Heart left ventricle (tissue), 16 donors: Measurements from ENCODE around the gene PNN. TPM values are rescaled to one million over a fixed set of nuclear protein-coding genes. Genes with fewer than 3 reads are reported as not detected.

Experiments used
- ATAC-seq, 4 donors: fragments of 200-7000 bp; cut with Tn5 transposase; one replicate each; pipeline ENCODE4 v1.9.1; 2020 to 2022; ENCODE audit warnings: moderate library complexity in 4 of 4, mild to moderate bottlenecking in 3 of 4, moderate number of reproducible peaks in 1 of 4
- DNase-seq, 5 donors: peaks; one replicate each; pipeline ENCODE4 v3.0.0-alpha.2; 2020
- H3K27ac ChIP-seq, 12 donors: fragments of 200-600 bp; sonication (generic) in 4 of 12; one replicate each; pipeline versions ENCODE4 v1.5.0 to v1.8.0; 2016 to 2022; ENCODE audit warnings: mild to moderate bottlenecking in 2 of 12
- H3K27me3 ChIP-seq, 9 donors: fragments of 200-600 bp; sonication (generic) in 2 of 9; one replicate each; pipeline versions ENCODE4 v1.5.1 to v1.8.0; 2016 to 2022; ENCODE audit warnings: mild to moderate bottlenecking in 3 of 9
- H3K36me3 ChIP-seq, 9 donors: fragments of 200-600 bp; sonication (generic) in 2 of 9; one replicate each; pipeline versions ENCODE4 v1.5.0 to v1.8.0; 2018 to 2022; ENCODE audit warnings: mild to moderate bottlenecking in 2 of 9
- H3K4me1 ChIP-seq, 12 donors: fragments of 200-600 bp; sonication (generic) in 4 of 12; one replicate each; pipeline versions ENCODE4 v1.5.0 to v1.8.0; 2016 to 2022; ENCODE audit warnings: mild to moderate bottlenecking in 3 of 12
- H3K4me3 ChIP-seq, 12 donors: fragments of 200-600 bp; sonication (generic) in 4 of 12; one replicate each; pipeline versions ENCODE4 v1.5.0 to v1.8.0; 2017 to 2022; ENCODE audit warnings: mild to moderate bottlenecking in 9 of 12, moderate library complexity in 4 of 12
- H3K9me3 ChIP-seq, 12 donors: fragments of 200-600 bp; sonication (generic) in 4 of 12; one replicate each; pipeline versions ENCODE4 v1.5.0 to v1.8.0; 2016 to 2022; ENCODE audit warnings: mild to moderate bottlenecking in 1 of 12
- POLR2A ChIP-seq, 2 donors: fragments of 450-650 bp; IDR thresholded peaks; one replicate each; pipeline ENCODE4 v1.6.1; 2017; ENCODE audit warnings: antibody characterized with exemption in 2 of 2, mild to moderate bottlenecking in 2 of 2, moderate library complexity in 2 of 2
- WGBS, 4 donors: extraction: QIAGEN DNeasy Blood & Tissue Kit in 2 of 4; methylation state at CpG; one replicate each; pipeline versions ENCODE4 v1.1.5 to v1.1.7; 2013 to 2018; 5-methylcytosine and 5-hydroxymethylcytosine counted together
- intact Hi-C, 10 donors: fragments of 100-400 bp; cut with DNase I; formaldehyde crosslinking; loops; one replicate each; pipeline versions ENCODE4 v1.11.1 to v1.14.2; 2022
- polyA plus RNA-seq, 2 donors: library from polyadenylated mRNA; stranded (reverse); fragments of 200-250 nt; gene quantifications; one replicate each; pipeline ENCODE4 v1.2.3, GENCODE V29; 2013
- total RNA-seq, 9 donors: library from RNA; depleted of rRNA in 2 of 9; stranded (reverse); fragments of >200 nt in 2 of 9; fragmentation: NEBNext Ultra II Directional in 3 of 9; extraction: Animal tissue kit (Norgen Biotek cat#: 25700) in 3 of 9; gene quantifications; one replicate each; pipeline versions ENCODE4 v1.1.0 to v1.2.4, GENCODE V29; 2016 to 2023
- TF ChIP-seq, protein P1 (sequence below), 12 donors: fragments of 200-600 bp; sonication (generic) in 4 of 12; IDR thresholded peaks; one replicate each; pipeline versions ENCODE4 v1.5.0 to v1.8.0; 2018 to 2022; ENCODE audit warnings: antibody characterized with exemption in 12 of 12, mild to moderate bottlenecking in 5 of 12
- donor health status: ischemic (EF 13 %, LVEDD 7.1; RV severe dilation, severe dysfunction).
- donor health status: healthy with polysubstance abuse.
- donor health status: DM: no; HTN: yes; CAD: no.
- donor health status: DM: no; HTN: no; CAD: no.
- donor health status: ischemic (EF 25% LVEDD 6.9; RV normal size, moderate dysfunction).
- donor health status: ischemic (EF 25% LVEDD 5.7; RV mildly dilated, moderate dysfunction).
- donor health status: healthy.
- donor health status: DM: yes; HTN: yes; CAD: no.
- donor health status: ischemic (EF 35%, LVEDD 5.7; RV mildly dilated, moderate dysfunction).
- donor health status: nonischemic (EF 11% LVEDD 7.7; RV severe dilation, severe dysfunction).
- donor health status: DM: yes; HTN: yes; CAD: no.
- donor health status: PGD.
- donor health status: ischemic (EF 29% LVEDD 5.4; RV normal size, mild dysfunction).
- donor health status: nonischemic (EF 23%, LVEDD 6.1; RV moderate dilation, normal function).

The PNN gene
- total and polyA plus RNA-seq, 11 donors = 6.9 to 26.7 (median 21.5) TPM

DNA sequence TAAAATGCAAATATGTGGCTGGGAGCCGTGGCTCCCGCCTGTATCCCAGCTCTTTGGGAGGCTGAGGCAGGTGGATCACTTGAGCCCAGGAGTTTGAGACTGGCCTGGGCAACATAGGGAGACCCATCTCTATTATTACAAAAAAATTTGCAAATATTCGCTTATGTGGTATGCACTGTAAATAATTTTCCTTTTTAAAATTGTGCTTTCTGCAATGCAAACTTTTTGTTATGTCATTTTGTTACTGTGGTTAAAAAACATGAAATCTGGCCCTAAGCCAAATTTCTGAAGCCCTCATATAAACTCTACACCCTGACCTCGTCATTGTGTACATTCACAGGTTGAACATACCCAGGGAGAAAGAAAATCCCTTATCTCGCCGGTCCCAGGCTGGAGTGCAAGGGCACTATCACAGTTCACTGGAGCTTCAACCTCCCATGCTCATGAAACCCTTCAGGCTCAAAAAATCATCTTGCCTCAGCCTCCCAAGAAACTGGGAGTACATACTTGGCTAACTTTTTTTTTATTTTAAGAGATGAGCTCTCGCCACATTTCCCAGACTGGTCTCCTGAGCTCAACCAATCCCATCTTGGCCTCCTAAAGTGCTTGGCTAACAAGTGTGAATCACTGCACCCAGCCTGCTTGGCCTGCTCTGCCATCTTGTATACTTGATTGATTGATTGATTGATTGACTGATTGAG, 29.6 kb upstream of the PNN start:
- peaks cover 0 to 46% (median 36%) of the 10 kb centered on the region in 9 donors for H3K36me3 ChIP-seq
- 77 to 86% (median 79%) methylated on average over 7 of the region's 7 CpGs for WGBS, 4 donors

DNA sequence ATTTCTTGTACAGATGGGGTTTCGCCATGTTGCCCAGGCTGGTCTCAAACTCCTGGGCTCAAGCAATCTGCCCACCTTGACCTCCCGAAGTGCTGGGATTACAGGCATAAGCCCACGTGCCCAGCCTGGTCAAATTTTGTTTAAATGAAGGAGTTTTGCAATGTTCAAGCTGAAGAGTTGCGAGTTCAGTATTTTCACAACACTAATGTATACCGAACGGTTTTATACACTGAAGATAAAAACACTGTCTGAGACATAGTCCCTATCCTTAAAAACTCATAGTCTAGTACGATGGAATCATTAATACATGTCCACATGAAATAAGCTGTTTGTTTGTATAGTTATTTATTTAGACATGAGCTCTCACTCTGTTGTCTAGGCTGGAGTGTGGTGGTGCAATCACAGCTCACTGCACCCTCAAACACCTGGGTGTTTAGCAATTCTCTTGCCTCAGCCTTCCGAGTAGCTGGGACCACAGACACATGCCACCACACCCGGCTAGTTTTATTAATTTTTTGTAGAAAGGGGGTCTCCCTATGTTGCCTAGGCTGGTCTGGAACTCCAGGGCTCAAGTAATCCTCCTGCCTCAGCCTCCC, 20.4 kb upstream of the PNN start:
- Histone ChIP-seq H3K4me1 (no peaks in the 10 kb centered on the region), H3K27me3 (no peaks in the 10 kb centered on the region), H3K36me3 (peaks cover 0 to 99% (median 87%) of the 10 kb centered on the region in 9 donors), H3K27ac (no peak overlapping the region), H3K9me3 (no peaks in the 10 kb centered on the region), H3K4me3 (no peak overlapping the region)
- ATAC-seq (no peak), DNase-seq (no peak)
- TF ChIP-seq, protein P1, sequence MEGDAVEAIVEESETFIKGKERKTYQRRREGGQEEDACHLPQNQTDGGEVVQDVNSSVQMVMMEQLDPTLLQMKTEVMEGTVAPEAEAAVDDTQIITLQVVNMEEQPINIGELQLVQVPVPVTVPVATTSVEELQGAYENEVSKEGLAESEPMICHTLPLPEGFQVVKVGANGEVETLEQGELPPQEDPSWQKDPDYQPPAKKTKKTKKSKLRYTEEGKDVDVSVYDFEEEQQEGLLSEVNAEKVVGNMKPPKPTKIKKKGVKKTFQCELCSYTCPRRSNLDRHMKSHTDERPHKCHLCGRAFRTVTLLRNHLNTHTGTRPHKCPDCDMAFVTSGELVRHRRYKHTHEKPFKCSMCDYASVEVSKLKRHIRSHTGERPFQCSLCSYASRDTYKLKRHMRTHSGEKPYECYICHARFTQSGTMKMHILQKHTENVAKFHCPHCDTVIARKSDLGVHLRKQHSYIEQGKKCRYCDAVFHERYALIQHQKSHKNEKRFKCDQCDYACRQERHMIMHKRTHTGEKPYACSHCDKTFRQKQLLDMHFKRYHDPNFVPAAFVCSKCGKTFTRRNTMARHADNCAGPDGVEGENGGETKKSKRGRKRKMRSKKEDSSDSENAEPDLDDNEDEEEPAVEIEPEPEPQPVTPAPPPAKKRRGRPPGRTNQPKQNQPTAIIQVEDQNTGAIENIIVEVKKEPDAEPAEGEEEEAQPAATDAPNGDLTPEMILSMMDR (IDR thresholded peaks at IDR 0.05) = no peak
- no peak for TF ChIP-seq POLR2A (IDR thresholded peaks at IDR 0.05)
- WGBS, 4 donors = 88 to 94% (median 92%) methylated on average over 9 of the region's 9 CpGs
- intact Hi-C loops = no loop called here

More for the DNA sequence above, 29.6 kb upstream of the PNN start:
- H3K4me1 ChIP-seq = no peaks in the 10 kb centered on the region
- H3K9me3 ChIP-seq = no peaks in the 10 kb centered on the region
- H3K4me3 ChIP-seq = no peak overlapping the region
- intact Hi-C loops = no loop called here
- no peak for ATAC-seq
- no peak for DNase-seq
- no peak for TF ChIP-seq POLR2A (IDR thresholded peaks at IDR 0.05)
- TF ChIP-seq, protein P1 (IDR thresholded peaks at IDR 0.05) = no peak
- H3K27me3 ChIP-seq = no peaks in the 10 kb centered on the region
- H3K27ac ChIP-seq = no peak overlapping the region

DNA sequence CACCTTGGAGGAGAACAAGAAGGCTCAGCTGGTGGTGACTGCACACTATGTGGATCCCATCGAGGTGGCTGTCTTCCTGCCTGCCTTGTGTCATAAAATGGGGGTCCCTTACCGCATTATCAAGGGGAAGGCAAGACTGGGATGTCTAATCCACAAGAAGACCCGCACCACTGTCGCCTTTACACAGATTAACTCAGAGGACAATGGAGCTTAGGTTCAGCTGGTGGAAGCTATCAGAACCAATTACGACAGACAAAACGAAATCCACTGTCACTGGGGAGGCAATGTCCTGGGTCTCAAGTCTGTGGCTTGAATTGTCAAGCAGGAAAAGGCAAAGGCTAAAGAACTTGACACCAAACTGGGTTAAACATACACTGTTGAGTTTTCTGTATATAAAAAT, 17.6 kb upstream of the PNN start:
- TF ChIP-seq POLR2A (IDR thresholded peaks at IDR 0.05) = no peak
- TF ChIP-seq, protein P1 (IDR thresholded peaks at IDR 0.05) = no peak
- H3K9me3 ChIP-seq = no peaks in the 10 kb centered on the region
- H3K27me3 ChIP-seq = no peaks in the 10 kb centered on the region
- ATAC-seq = no peak
- intact Hi-C loops = no loop called here
- WGBS, 4 donors = 85 to 95% (median 91%) methylated on average over 6 of the region's 6 CpGs
- H3K4me1 ChIP-seq = peaks cover 0 to 11% (median 0%) of the 10 kb centered on the region in 12 donors
- H3K4me3 ChIP-seq = no peak overlapping the region
- DNase-seq = no peak
- peaks cover 0 to 96% (median 73%) of the 10 kb centered on the region in 9 donors for H3K36me3 ChIP-seq
- no peak overlapping the region for H3K27ac ChIP-seq

DNA sequence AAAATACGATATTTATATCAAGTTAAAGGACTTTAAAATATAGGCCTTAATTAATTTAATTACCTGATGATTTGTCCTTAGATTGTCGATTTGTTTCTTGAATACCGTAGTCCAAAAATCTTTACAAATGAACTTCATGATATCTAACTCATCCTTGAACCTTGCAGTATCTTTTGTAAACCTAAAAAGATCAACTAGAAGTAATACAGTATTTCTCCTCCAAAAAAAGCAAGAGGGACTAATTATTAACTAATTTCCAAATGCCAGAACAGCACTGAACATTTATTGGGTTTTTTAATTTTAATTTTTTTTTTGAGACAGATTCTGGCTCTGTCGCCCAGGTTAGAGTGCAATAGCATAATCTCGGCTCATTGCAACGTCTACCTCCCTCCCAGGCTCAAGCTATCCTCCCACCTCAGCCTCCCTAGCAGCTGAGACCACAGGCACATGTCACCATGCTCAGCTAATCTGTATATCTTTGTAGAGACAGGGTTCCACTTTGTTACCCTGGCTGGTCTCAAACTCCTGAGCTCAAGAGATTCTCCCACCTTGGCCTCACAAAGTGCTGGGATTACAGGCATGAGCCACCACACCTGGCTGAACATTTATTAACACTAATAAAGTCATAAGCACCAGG, 16.7 kb upstream of the PNN start:
- H3K36me3 ChIP-seq = peaks cover 0 to 95% (median 73%) of the 10 kb centered on the region in 9 donors
- no peak for DNase-seq
- no peak for ATAC-seq
- no peaks in the 10 kb centered on the region for H3K9me3 ChIP-seq
- H3K4me3 ChIP-seq = no peak overlapping the region
- H3K27me3 ChIP-seq = no peaks in the 10 kb centered on the region
- intact Hi-C loops = no loop called here
- no peak overlapping the region for H3K27ac ChIP-seq
- TF ChIP-seq, protein P1 (IDR thresholded peaks at IDR 0.05) = no peak
- no peak for TF ChIP-seq POLR2A (IDR thresholded peaks at IDR 0.05)
- H3K4me1 ChIP-seq = peaks cover 0 to 11% (median 0%) of the 10 kb centered on the region in 12 donors
- 80 to 97% (median 87%) methylated on average over 6 of the region's 6 CpGs for WGBS, 4 donors
